ENCODE measurements around the gene USP5. TPM values are rescaled to one million over a fixed set of nuclear protein-coding genes. Genes with fewer than 3 reads are reported as not detected.

The USP5 gene
- polyA plus RNA-seq, 3 donors, result 28.0 to 32.4 (median 29.9) TPM

DNA sequence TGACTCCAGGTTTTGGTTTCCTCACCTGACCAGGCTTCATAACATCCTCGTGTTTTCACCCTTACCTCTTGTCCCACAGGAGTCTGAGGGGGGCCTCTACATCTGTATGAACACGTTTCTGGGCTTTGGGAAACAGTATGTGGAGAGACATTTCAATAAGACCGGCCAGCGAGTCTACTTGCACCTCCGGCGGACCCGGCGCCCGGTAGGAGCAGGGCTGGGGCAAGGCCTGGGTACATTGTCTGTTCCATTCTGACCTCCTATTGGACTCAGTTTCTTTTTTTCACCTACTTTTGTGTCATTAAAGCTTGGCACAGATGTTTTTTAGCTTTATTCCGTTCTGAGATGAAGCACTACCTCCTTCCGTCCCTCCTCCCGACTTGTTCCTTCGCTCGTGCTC is 3.4 kb downstream of the USP5 start:
- H3K27me3 Mint-ChIP-seq (ENCODE audit: low read depth in 3 of 3), result no peaks in the 10 kb centered on the region
- no peak overlapping the region for H3K27ac ChIP-seq (ENCODE audit: low read depth in 1 of 2, low read length in 2 of 2)
- DNase-seq, result no peak
- H3K27ac Mint-ChIP-seq, result no peak overlapping the region
- no peak overlapping the region for H2AFZ ChIP-seq (ENCODE audit: insufficient read depth, low read depth, low read length, poor library complexity, severe bottlenecking)
- H3K4me1 ChIP-seq (ENCODE audit: control insufficient read depth in 1 of 2, insufficient read depth in 2 of 2, low read length in 2 of 2), result peaks cover 20 to 25% of the 10 kb centered on the region in 2 donors
- WGBS (ENCODE audit: insufficient coverage), result 96% methylated on average over 12 of the region's 14 CpGs
- H3K4me3 Mint-ChIP-seq, result no peak overlapping the region
- no peak overlapping the region for H3K4me3 ChIP-seq (replicated peaks in 1 of 3; ENCODE audit: low read depth in 2 of 3, low read length in 3 of 3)
- H3K79me2 ChIP-seq (ENCODE audit: insufficient read depth, low read length), result peaks cover 33% of the 10 kb centered on the region
- peaks cover 9% of the 10 kb centered on the region for H4K20me1 ChIP-seq (ENCODE audit: insufficient read depth, low read length)
- no peaks in the 10 kb centered on the region for H3K9me3 ChIP-seq (replicated peaks in 1 of 2; ENCODE audit: control insufficient read depth in 1 of 2, insufficient read depth in 1 of 2, low read length in 2 of 2)
- TF ChIP-seq, protein P1, sequence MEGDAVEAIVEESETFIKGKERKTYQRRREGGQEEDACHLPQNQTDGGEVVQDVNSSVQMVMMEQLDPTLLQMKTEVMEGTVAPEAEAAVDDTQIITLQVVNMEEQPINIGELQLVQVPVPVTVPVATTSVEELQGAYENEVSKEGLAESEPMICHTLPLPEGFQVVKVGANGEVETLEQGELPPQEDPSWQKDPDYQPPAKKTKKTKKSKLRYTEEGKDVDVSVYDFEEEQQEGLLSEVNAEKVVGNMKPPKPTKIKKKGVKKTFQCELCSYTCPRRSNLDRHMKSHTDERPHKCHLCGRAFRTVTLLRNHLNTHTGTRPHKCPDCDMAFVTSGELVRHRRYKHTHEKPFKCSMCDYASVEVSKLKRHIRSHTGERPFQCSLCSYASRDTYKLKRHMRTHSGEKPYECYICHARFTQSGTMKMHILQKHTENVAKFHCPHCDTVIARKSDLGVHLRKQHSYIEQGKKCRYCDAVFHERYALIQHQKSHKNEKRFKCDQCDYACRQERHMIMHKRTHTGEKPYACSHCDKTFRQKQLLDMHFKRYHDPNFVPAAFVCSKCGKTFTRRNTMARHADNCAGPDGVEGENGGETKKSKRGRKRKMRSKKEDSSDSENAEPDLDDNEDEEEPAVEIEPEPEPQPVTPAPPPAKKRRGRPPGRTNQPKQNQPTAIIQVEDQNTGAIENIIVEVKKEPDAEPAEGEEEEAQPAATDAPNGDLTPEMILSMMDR (IDR thresholded peaks at IDR 0.05), result no peak
- intact Hi-C loops (cut with micrococcal nuclease), result loop anchor here in 1 of 2 donors (5.0 to 10.0 kb wide), 2 partner anchors 49 to 117 kb away; partner anchors contain the start of genes EMG1, LRRC23 and PHB2
- peaks cover 19% of the 10 kb centered on the region for H3K4me1 Mint-ChIP-seq
- peaks cover 0 to 1% (median 0%) of the 10 kb centered on the region in 7 donors for H3K9me3 Mint-ChIP-seq
- peaks cover 50 to 57% of the 10 kb centered on the region in 2 donors for H3K36me3 ChIP-seq (replicated peaks in 1 of 2; ENCODE audit: control insufficient read depth in 1 of 2, insufficient read depth in 2 of 2, low read length in 2 of 2)
- no peak overlapping the region for H3K9ac ChIP-seq (ENCODE audit: insufficient read depth, low read length, poor library complexity, severe bottlenecking)
- H3K4me2 ChIP-seq (replicated peaks; ENCODE audit: extremely low read depth, low read length, poor library complexity, severe bottlenecking), result no peak overlapping the region
- H3K36me3 Mint-ChIP-seq, result peaks cover 56% of the 10 kb centered on the region in 2 donors
- no peaks in the 10 kb centered on the region for H3K27me3 ChIP-seq (ENCODE audit: control insufficient read depth in 2 of 2, insufficient read depth in 2 of 2, low read length in 2 of 2)

DNA sequence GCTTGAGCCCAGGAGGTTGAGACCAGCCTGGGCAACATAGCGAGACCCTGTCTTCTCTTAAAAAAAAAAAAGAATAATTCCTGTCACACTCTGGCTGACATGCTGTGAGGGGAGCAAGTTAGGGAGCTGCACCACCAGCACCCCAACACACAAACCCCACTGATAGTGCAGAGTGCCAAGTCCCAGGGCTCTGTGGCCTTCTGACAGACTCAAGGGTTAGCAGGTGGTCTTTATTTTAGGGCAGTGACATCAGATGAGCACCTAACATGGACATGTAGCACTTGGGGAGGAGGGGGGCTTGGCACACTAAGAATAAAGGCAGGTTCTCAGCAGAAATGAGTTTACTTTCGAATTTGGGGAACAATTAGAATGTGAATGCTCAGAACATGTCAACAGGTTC is 6.8 kb downstream of the USP5 start:
- no peak overlapping the region for H3K27ac Mint-ChIP-seq
- H3K9ac ChIP-seq (ENCODE audit: insufficient read depth, low read length, poor library complexity, severe bottlenecking), result no peak overlapping the region
- H3K4me1 ChIP-seq (ENCODE audit: control insufficient read depth in 1 of 2, insufficient read depth in 2 of 2, low read length in 2 of 2), result no peaks in the 10 kb centered on the region
- H3K4me1 Mint-ChIP-seq, result peaks cover 3% of the 10 kb centered on the region
- H3K36me3 ChIP-seq (replicated peaks in 1 of 2; ENCODE audit: control insufficient read depth in 1 of 2, insufficient read depth in 2 of 2, low read length in 2 of 2), result peaks cover 84 to 91% of the 10 kb centered on the region in 2 donors
- H3K4me3 Mint-ChIP-seq, result no peak overlapping the region
- no peak overlapping the region for H3K27ac ChIP-seq (ENCODE audit: low read depth in 1 of 2, low read length in 2 of 2)
- H3K79me2 ChIP-seq (ENCODE audit: insufficient read depth, low read length), result peaks cover 14% of the 10 kb centered on the region
- H3K36me3 Mint-ChIP-seq, result peaks cover 87 to 90% of the 10 kb centered on the region in 2 donors
- H3K27me3 Mint-ChIP-seq (ENCODE audit: low read depth in 3 of 3), result peaks cover 0 to 3% (median 0%) of the 10 kb centered on the region in 3 donors
- intact Hi-C loops (cut with micrococcal nuclease), result loop anchor here in 1 of 2 donors (5.0 to 10.0 kb wide), 2 partner anchors 46 to 114 kb away; partner anchors contain the start of genes EMG1, LRRC23 and PHB2
- H3K4me2 ChIP-seq (replicated peaks; ENCODE audit: extremely low read depth, low read length, poor library complexity, severe bottlenecking), result no peak overlapping the region
- WGBS (ENCODE audit: insufficient coverage), result 100% methylated on average over 1 of the region's 2 CpGs
- no peaks in the 10 kb centered on the region for H3K27me3 ChIP-seq (ENCODE audit: control insufficient read depth in 2 of 2, insufficient read depth in 2 of 2, low read length in 2 of 2)
- TF ChIP-seq, protein P1 (IDR thresholded peaks at IDR 0.05), result no peak
- H3K9me3 Mint-ChIP-seq, result peaks cover 0 to 1% (median 0%) of the 10 kb centered on the region in 7 donors
- no peak for DNase-seq
- H3K9me3 ChIP-seq (replicated peaks in 1 of 2; ENCODE audit: control insufficient read depth in 1 of 2, insufficient read depth in 1 of 2, low read length in 2 of 2), result no peaks in the 10 kb centered on the region
- H2AFZ ChIP-seq (ENCODE audit: insufficient read depth, low read depth, low read length, poor library complexity, severe bottlenecking), result no peak overlapping the region
- no peak overlapping the region for H3K4me3 ChIP-seq (replicated peaks in 1 of 3; ENCODE audit: low read depth in 2 of 3, low read length in 3 of 3)
- H4K20me1 ChIP-seq (ENCODE audit: insufficient read depth, low read length), result peaks cover 9% of the 10 kb centered on the region

All from CD14-positive monocyte (primary cell).